Left lung (tissue), 10 donors: ENCODE data around the gene CARF. TPM values are rescaled to one million over a fixed set of nuclear protein-coding genes. Genes with fewer than 3 reads are reported as not detected.
"Not testable (repeated sequence)": the region's sequence is repeated elsewhere in the genome, so short reads cannot be mapped to it uniquely, and the experiment has no call there.

Experiments used
- ATAC-seq: fragments of 200-7000 bp; cut with Tn5 transposase; one replicate; pipeline ENCODE4 v1.9.1; 2020; ENCODE audit warnings: moderate library complexity
- DNase-seq, 4 donors: peaks; one replicate each; pipeline ENCODE4 v3.0.0-alpha.2; 2013 to 2020
- H3K27ac ChIP-seq, 2 donors: fragments of 200-600 bp; sonication (generic) in 1 of 2; one replicate each; pipeline versions ENCODE4 v1.5.0 to v1.8.0; 2020 to 2021
- H3K27me3 ChIP-seq, 2 donors: fragments of 200-600 bp; sonication (generic) in 1 of 2; one replicate each; pipeline versions ENCODE4 v1.5.0 to v1.8.0; 2020 to 2021
- H3K36me3 ChIP-seq, 2 donors: fragments of 200-600 bp; sonication (generic) in 1 of 2; one replicate each; pipeline versions ENCODE4 v1.5.0 to v1.8.0; 2020 to 2021
- H3K4me1 ChIP-seq, 2 donors: fragments of 200-600 bp; one replicate each; pipeline ENCODE4 v1.8.0; 2021
- H3K4me3 ChIP-seq, 2 donors: fragments of 200-600 bp; sonication (generic) in 1 of 2; one replicate each; pipeline versions ENCODE4 v1.5.0 to v1.8.0; 2020 to 2021; ENCODE audit warnings: mild to moderate bottlenecking in 1 of 2
- H3K9me3 ChIP-seq, 2 donors: fragments of 200-600 bp; sonication (generic) in 1 of 2; one replicate each; pipeline versions ENCODE4 v1.5.0 to v1.8.0; 2020 to 2021
- CTCF ChIP-seq, 2 donors: fragments of 200-600 bp; sonication (generic) in 1 of 2; IDR thresholded peaks; one replicate each; pipeline versions ENCODE4 v1.5.0 to v1.8.0; 2021; ENCODE audit warnings: antibody characterized with exemption in 2 of 2
- intact Hi-C, 2 donors: fragments of 100-400 bp; cut with DNase I; formaldehyde crosslinking; loops; one replicate each; pipeline versions ENCODE4 v1.11.2 to v1.14.2; 2022
- polyA plus RNA-seq, 6 donors: library from polyadenylated mRNA; unstranded; fragments of 120-200 nt; gene quantifications; one replicate each; pipeline ENCODE4 v1.2.1, GENCODE V29; 2013; ENCODE audit not compliant: insufficient read length in 6 of 6
- total RNA-seq, 2 donors: library from RNA; stranded (reverse); fragmentation: NEBNext Ultra II Directional; extraction: Animal tissue kit (Norgen Biotek cat#: 25700); gene quantifications; one replicate each; pipeline ENCODE4 v1.2.1, GENCODE V29; 2021
- donor health status: DM: no; HTN: yes; CAD: no.
- donor health status: DM: no; HTN: no; CAD: no.

CARF gene
- total and polyA plus RNA-seq, 8 donors = 5.9 to 19.8 (median 18.2) TPM

- Histone ChIP-seq H3K27me3 (no peaks in the 10 kb centered on the region), H3K4me1 (no peaks in the 10 kb centered on the region), H3K4me3 (no peak overlapping the region), H3K27ac (no peak overlapping the region), H3K9me3 (no peaks in the 10 kb centered on the region), H3K36me3 (peaks cover 0 to 17% of the 10 kb centered on the region in 2 donors)
- TF ChIP-seq CTCF (IDR thresholded peaks at IDR 0.05) = no peak
- ATAC-seq = no peak
- intact Hi-C loops = no loop called here
- no peak for DNase-seq
Observed at GRCh38 chr2:202941771-202942170, 29.7 kb downstream of the CARF start.

GRCh38 chr2:202944408-202944807, 32.3 kb downstream of the CARF start:
- no peak overlapping the region for H3K27ac ChIP-seq
- H3K4me1 ChIP-seq = no peaks in the 10 kb centered on the region
- ATAC-seq = no peak
- H3K27me3 ChIP-seq = no peaks in the 10 kb centered on the region
- H3K36me3 ChIP-seq = peaks cover 0 to 10% of the 10 kb centered on the region in 2 donors
- DNase-seq = no peak
- H3K4me3 ChIP-seq = no peak overlapping the region
- intact Hi-C loops = no loop called here
- peaks cover 0 to 13% of the 10 kb centered on the region in 2 donors for H3K9me3 ChIP-seq
- no peak for TF ChIP-seq CTCF (IDR thresholded peaks at IDR 0.05)

GRCh38 chr2:202944816-202945215, 32.7 kb downstream of the CARF start:
- Histone ChIP-seq H3K4me1 (no peaks in the 10 kb centered on the region), H3K27ac (no peak overlapping the region), H3K27me3 (no peaks in the 10 kb centered on the region), H3K9me3 (peaks cover 0 to 13% of the 10 kb centered on the region in 2 donors), H3K36me3 (peaks cover 0 to 10% of the 10 kb centered on the region in 2 donors), H3K4me3 (no peak overlapping the region)
- intact Hi-C loops = no loop called here
- DNase-seq (no peak), ATAC-seq (no peak)
- no peak for TF ChIP-seq CTCF (IDR thresholded peaks at IDR 0.05)

- Histone ChIP-seq H3K4me3 (no peak overlapping the region), H3K9me3 (peaks cover 0 to 13% of the 10 kb centered on the region in 2 donors), H3K36me3 (peaks cover 0 to 10% of the 10 kb centered on the region in 2 donors), H3K27ac (no peak overlapping the region), H3K27me3 (no peaks in the 10 kb centered on the region), H3K4me1 (no peaks in the 10 kb centered on the region)
- intact Hi-C loops = no loop called here
- ATAC-seq (no peak), DNase-seq (no peak)
- no peak for TF ChIP-seq CTCF (IDR thresholded peaks at IDR 0.05)
Observed at GRCh38 chr2:202945497-202945896, 33.4 kb downstream of the CARF start.

- peaks cover 0 to 13% of the 10 kb centered on the region in 2 donors for H3K9me3 ChIP-seq
- H3K27ac ChIP-seq, intact Hi-C loops, H3K27me3 ChIP-seq, H3K4me3 ChIP-seq, ATAC-seq, H3K36me3 ChIP-seq, DNase-seq, H3K4me1 ChIP-seq: not testable (repeated sequence)
Observed at GRCh38 chr2:202949333-202949732, 37.3 kb downstream of the CARF start.

- no peaks in the 10 kb centered on the region for H3K27me3 ChIP-seq
- no peak overlapping the region for H3K27ac ChIP-seq
- H3K4me3 ChIP-seq = no peak overlapping the region
- intact Hi-C loops = no loop called here
- H3K36me3 ChIP-seq = peaks cover 0 to 15% of the 10 kb centered on the region in 2 donors
- ATAC-seq = peak; percentile 49
- peaks cover 0 to 13% of the 10 kb centered on the region in 2 donors for H3K9me3 ChIP-seq
- DNase-seq = no peak
- no peaks in the 10 kb centered on the region for H3K4me1 ChIP-seq
- TF ChIP-seq CTCF (IDR thresholded peaks at IDR 0.05) = no peak
Observed at GRCh38 chr2:202950592-202950991, 38.5 kb downstream of the CARF start.
